ENCODE data around the gene TRIM17.

DNA sequence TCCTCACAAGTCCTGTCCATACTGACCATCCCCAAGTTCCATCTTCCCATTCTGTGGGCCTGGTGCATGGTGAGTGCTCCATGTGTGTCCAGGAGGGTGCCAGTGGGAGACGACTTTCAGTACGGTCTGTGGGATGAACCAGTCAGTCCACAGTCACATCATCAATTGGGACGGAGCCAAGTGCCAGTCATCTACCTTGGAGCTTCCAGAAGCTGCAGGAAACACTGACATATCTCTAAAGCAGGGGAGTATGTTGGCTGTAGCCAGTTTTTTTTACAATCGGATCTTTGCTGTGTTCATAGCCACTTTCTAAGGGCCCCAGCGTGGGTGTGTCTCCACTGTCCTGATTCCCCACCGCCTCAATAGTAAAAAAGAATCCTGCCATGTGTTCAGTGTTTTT is 13.6 kb upstream of the TRIM17 start:
- TF ChIP-seq CTCF (IDR thresholded peaks at IDR 0.05; ENCODE audit: borderline replicate concordance, extremely low read depth, low read length, poor library complexity, severe bottlenecking): no peak
- TF ChIP-seq EZH2 (IDR thresholded peaks at IDR 0.05; ENCODE audit: borderline replicate concordance, low read depth, low read length, severe bottlenecking): no peak
